Ovary (tissue), 9 donors: ENCODE measurements around the gene TTC23. TPM values are rescaled to one million over a fixed set of nuclear protein-coding genes. Genes with fewer than 3 reads are reported as not detected.

Source experiments
- DNase-seq, 5 donors: peaks; one replicate each; pipeline ENCODE4 v3.0.0-alpha.2; 2019 to 2020
- H3K27ac ChIP-seq, 2 donors: fragments of 200-600 bp; one replicate each; pipeline versions ENCODE4 v1.5.1 to v1.8.0; 2019 to 2022
- H3K27me3 ChIP-seq: fragments of 200-600 bp; one replicate; pipeline ENCODE4 v1.8.0; 2022
- H3K36me3 ChIP-seq: fragments of 200-600 bp; sonication (generic); one replicate; pipeline ENCODE4 v1.5.1; 2019
- H3K4me1 ChIP-seq: one replicate; pipeline ENCODE4 v1.8.1; 2013; ENCODE audit warnings: mild to moderate bottlenecking, moderate library complexity; ENCODE audit not compliant: insufficient read depth
- H3K4me3 ChIP-seq: fragments of 200-600 bp; sonication (generic); one replicate; pipeline ENCODE4 v1.5.1; 2017
- H3K9me3 ChIP-seq, 2 donors: fragments of 200-600 bp in 1 of 2; sonication (generic) in 1 of 2; one replicate each; pipeline versions ENCODE4 v1.5.1 to v1.8.1; 2013 to 2019; ENCODE audit warnings: mild to moderate bottlenecking in 1 of 2, moderate library complexity in 1 of 2
- EP300 ChIP-seq: sonication (generic); formaldehyde crosslinking; IDR thresholded peaks from one replicate; pipeline ENCODE4 v1.6.1; 2017; ENCODE audit warnings: antibody characterized with exemption
- POLR2A ChIP-seq: fragments of 450-650 bp; IDR thresholded peaks from one replicate; pipeline ENCODE4 v1.6.1; 2017; ENCODE audit warnings: antibody characterized with exemption, mild to moderate bottlenecking, moderate library complexity
- WGBS, 3 donors: extraction: QIAGEN DNeasy Blood & Tissue Kit in 1 of 3; methylation state at CpG; one replicate each; pipeline versions ENCODE4 v1.1.5 to v1.1.7; 2013 to 2017; 5-methylcytosine and 5-hydroxymethylcytosine counted together
- intact Hi-C, 4 donors: fragments of 100-400 bp; cut with DNase I; formaldehyde crosslinking; loops; one replicate each; pipeline versions ENCODE4 v1.11.0 to v1.15.1; 2022 to 2023
- polyA plus RNA-seq, 2 donors: library from polyadenylated mRNA; stranded (reverse); fragments of 200-250 nt in 1 of 2; fragments of 350-450 nt in 1 of 2; fragmentation: Illumina TruSeq in 1 of 2; extraction: RNeasy Lipid Tissue Mini Kit (QIAGEN cat#74804) in 1 of 2; gene quantifications; one replicate each; pipeline ENCODE4 v1.2.3, GENCODE V29; 2013 to 2014
- total RNA-seq, 7 donors: library from RNA; depleted of rRNA in 2 of 7; stranded (reverse); fragments of >200 nt in 2 of 7; fragmentation: NEBNext Ultra II Directional in 3 of 7; extraction: Animal tissue kit (Norgen Biotek cat#: 25700) in 3 of 7; gene quantifications; one replicate each; pipeline versions ENCODE4 v1.1.0 to v1.2.4, GENCODE V29; 2016 to 2023
- TF ChIP-seq, protein P1 (sequence below), 3 donors: fragments of 450-650 bp in 2 of 3; fragments of 200-600 bp in 1 of 3; IDR thresholded peaks; one replicate each; pipeline versions ENCODE4 v1.5.1 to v1.8.0; 2016 to 2022; ENCODE audit warnings: antibody characterized with exemption in 3 of 3, mild to moderate bottlenecking in 1 of 3
- donor health status: DM: no; HTN: no; CAD: no; lungs with moderate emphysema.
- donor health status: DM: no; HTN: no; CAD: no.
- donor health status: Bipolar disorder and iron deficiency.
- donor health status: DM: yes; HTN: yes; CAD: no.
- donor health status: DM: no; HTN: no; CAD: no.
- donor health status: DM: yes; HTN: yes; CAD: no.

The TTC23 gene
- total and polyA plus RNA-seq, 9 donors, result 15.9 to 35.8 (median 25.8) TPM

DNA sequence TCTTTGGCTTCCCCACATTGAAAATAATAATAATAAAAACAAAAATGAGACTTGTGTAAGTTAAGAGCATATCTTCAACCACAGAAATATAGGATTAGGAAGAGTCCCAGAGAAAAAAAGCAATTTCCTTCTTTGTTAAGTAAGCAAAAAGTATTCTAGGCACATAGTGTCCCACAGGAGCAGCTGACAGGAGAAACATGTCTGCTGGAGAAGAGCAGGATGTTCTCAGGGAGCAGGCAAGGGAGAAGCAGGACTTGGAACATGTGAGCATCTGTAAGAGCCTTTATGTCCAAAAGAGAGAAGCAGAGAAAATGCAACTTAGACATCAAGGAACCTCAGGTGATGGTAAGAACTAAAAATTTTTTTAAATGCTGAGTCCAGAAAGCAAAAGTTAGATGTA, 39.0 kb downstream of the TTC23 start:
- Histone ChIP-seq H3K9me3 (no peaks in the 10 kb centered on the region), H3K27me3 (no peaks in the 10 kb centered on the region), H3K4me3 (no peak overlapping the region), H3K36me3 (no peaks in the 10 kb centered on the region), H3K27ac (no peak overlapping the region), H3K4me1 (no peaks in the 10 kb centered on the region)
- intact Hi-C loops, result loop anchor here in 1 of 4 donors (5.0 kb wide), 1 partner anchor 113 kb away; no protein-coding TSS in a partner anchor
- no peak for TF ChIP-seq EP300
- TF ChIP-seq POLR2A, result no peak
- TF ChIP-seq, protein P1, sequence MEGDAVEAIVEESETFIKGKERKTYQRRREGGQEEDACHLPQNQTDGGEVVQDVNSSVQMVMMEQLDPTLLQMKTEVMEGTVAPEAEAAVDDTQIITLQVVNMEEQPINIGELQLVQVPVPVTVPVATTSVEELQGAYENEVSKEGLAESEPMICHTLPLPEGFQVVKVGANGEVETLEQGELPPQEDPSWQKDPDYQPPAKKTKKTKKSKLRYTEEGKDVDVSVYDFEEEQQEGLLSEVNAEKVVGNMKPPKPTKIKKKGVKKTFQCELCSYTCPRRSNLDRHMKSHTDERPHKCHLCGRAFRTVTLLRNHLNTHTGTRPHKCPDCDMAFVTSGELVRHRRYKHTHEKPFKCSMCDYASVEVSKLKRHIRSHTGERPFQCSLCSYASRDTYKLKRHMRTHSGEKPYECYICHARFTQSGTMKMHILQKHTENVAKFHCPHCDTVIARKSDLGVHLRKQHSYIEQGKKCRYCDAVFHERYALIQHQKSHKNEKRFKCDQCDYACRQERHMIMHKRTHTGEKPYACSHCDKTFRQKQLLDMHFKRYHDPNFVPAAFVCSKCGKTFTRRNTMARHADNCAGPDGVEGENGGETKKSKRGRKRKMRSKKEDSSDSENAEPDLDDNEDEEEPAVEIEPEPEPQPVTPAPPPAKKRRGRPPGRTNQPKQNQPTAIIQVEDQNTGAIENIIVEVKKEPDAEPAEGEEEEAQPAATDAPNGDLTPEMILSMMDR (IDR thresholded peaks at IDR 0.05), result no peak
- no peak for DNase-seq

DNA sequence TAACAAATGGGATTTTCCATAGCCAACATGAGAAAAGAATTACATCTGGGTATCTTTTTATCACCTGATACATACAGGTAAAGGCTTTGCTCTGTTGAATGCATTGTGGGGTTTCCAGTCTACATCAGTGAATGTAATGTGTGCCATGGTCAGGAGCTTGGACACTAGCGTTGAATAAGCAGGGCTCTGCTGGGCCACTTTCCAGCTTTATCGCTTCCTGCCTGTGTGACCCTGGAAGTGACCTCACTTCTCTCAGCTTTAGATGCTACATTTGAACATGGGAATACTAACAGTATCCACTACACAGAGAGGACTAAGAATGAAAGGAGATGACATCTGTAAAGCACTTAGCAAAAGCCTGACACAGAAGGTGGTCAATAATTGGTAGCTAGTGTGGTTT, 40.1 kb downstream of the TTC23 start:
- TF ChIP-seq, protein P1 (IDR thresholded peaks at IDR 0.05), result no peak
- TF ChIP-seq POLR2A (no peak), EP300 (no peak)
- 81 to 91% (median 86%) methylated on average over 2 of the region's 2 CpGs for WGBS, 3 donors
- DNase-seq, result no peak
- no peaks in the 10 kb centered on the region for H3K36me3 ChIP-seq
- H3K4me1 ChIP-seq, result no peaks in the 10 kb centered on the region
- no peak overlapping the region for H3K27ac ChIP-seq
- no peaks in the 10 kb centered on the region for H3K9me3 ChIP-seq
- no peaks in the 10 kb centered on the region for H3K27me3 ChIP-seq
- intact Hi-C loops, result loop anchor here in 1 of 4 donors (10.0 kb wide), 1 partner anchor 105 kb away; the partner anchor contains the start of gene SYNM
- no peak overlapping the region for H3K4me3 ChIP-seq

DNA sequence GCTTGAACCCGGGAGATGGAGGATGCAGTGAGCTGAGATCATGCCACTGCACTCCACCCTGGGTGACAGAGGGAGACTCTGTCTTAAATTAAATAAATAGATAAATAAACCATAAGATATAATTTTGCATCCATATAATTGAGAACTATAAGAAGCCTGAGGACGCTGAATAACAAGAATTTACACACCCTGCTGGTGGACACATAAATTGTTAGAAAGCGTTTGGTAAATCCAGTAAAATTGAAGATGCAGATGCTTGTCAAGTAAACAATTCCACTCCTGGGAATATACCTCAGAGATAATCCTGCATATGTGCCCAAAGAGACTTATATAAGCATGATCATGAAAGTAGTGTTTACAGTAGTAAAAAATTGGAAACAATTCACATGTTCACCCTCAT, 41.7 kb downstream of the TTC23 start:
- WGBS, 3 donors, result 89 to 95% (median 92%) methylated on average over 3 of the region's 3 CpGs

DNA sequence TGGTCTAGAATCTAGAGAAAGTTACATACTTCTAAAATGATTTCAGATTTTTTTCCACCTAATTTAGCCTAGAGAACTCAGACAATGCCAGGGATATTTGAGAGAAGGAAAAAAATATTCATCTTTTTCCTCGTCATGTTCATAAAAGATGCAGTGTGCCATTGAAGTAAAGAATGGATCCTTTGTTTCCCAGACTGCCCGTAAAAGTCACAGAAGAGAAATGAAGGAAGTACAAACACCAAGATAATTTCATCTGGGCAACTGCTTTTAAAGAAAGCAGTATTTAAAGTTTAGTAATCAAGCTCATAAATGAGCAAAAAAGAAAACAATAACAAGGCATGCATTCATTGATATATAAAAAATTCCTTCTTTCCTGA, 47.2 kb downstream of the TTC23 start:
- TF ChIP-seq EP300, result no peak
- TF ChIP-seq POLR2A, result no peak
- TF ChIP-seq, protein P1 (IDR thresholded peaks at IDR 0.05), result no peak
- intact Hi-C loops, result loop anchor here in 1 of 4 donors (10.0 kb wide), 1 partner anchor 97 kb away; the partner anchor contains the start of gene SYNM
- no peak overlapping the region for H3K27ac ChIP-seq
- no peak overlapping the region for H3K4me3 ChIP-seq
- H3K27me3 ChIP-seq, result no peaks in the 10 kb centered on the region
- DNase-seq, result no peak
- H3K4me1 ChIP-seq, result no peaks in the 10 kb centered on the region
- 44 to 92% (median 60%) methylated on average over 2 of the region's 2 CpGs for WGBS, 3 donors
- no peaks in the 10 kb centered on the region for H3K36me3 ChIP-seq
- H3K9me3 ChIP-seq, result no peaks in the 10 kb centered on the region

More for the DNA sequence above, 41.7 kb downstream of the TTC23 start:
- Histone ChIP-seq H3K27me3 (no peaks in the 10 kb centered on the region), H3K9me3 (no peaks in the 10 kb centered on the region), H3K4me3 (no peak overlapping the region), H3K4me1 (no peaks in the 10 kb centered on the region), H3K36me3 (no peaks in the 10 kb centered on the region), H3K27ac (no peak overlapping the region)
- intact Hi-C loops, result loop anchor here in 1 of 4 donors (10.0 kb wide), 1 partner anchor 103 kb away; the partner anchor contains the start of gene SYNM
- no peak for DNase-seq
- TF ChIP-seq EP300, result no peak
- TF ChIP-seq POLR2A, result no peak
- TF ChIP-seq, protein P1 (IDR thresholded peaks at IDR 0.05), result no peak
